ENCODE measurements around the gene MRPL44.

MRPL44 gene

DNA sequence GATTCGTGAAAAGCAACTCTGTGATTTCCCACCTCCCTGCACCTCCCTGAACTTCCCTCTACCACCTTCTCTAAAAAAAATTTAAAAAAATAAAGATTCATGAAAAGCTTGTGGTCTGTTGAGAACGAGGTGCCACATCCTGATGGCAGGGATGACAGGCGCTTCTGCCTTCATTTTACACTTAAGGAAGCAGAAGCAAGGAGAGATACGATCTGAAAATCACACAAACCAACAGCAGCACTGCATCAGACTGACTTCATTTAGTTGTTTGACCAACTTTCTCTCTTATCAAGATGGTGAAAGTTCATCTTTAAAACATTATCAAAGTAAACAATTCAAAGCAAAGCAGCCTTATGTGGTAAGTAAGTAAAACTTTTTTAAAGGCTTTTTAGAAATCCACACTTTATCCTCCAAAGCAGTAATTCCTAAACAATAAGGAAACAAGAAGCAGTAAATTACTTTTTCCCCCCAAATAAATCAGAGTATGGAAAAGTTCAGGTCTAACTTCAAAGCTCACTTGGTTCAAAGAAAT lies 27.6 kb upstream of the MRPL44 start:
- TF ChIP-seq, protein P1, sequence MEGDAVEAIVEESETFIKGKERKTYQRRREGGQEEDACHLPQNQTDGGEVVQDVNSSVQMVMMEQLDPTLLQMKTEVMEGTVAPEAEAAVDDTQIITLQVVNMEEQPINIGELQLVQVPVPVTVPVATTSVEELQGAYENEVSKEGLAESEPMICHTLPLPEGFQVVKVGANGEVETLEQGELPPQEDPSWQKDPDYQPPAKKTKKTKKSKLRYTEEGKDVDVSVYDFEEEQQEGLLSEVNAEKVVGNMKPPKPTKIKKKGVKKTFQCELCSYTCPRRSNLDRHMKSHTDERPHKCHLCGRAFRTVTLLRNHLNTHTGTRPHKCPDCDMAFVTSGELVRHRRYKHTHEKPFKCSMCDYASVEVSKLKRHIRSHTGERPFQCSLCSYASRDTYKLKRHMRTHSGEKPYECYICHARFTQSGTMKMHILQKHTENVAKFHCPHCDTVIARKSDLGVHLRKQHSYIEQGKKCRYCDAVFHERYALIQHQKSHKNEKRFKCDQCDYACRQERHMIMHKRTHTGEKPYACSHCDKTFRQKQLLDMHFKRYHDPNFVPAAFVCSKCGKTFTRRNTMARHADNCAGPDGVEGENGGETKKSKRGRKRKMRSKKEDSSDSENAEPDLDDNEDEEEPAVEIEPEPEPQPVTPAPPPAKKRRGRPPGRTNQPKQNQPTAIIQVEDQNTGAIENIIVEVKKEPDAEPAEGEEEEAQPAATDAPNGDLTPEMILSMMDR (IDR thresholded peaks at IDR 0.05; ENCODE audit: low read depth, low read length) = no peak
- H3K4me3 ChIP-seq (ENCODE audit: low read depth, low read length) = no peak overlapping the region

DNA sequence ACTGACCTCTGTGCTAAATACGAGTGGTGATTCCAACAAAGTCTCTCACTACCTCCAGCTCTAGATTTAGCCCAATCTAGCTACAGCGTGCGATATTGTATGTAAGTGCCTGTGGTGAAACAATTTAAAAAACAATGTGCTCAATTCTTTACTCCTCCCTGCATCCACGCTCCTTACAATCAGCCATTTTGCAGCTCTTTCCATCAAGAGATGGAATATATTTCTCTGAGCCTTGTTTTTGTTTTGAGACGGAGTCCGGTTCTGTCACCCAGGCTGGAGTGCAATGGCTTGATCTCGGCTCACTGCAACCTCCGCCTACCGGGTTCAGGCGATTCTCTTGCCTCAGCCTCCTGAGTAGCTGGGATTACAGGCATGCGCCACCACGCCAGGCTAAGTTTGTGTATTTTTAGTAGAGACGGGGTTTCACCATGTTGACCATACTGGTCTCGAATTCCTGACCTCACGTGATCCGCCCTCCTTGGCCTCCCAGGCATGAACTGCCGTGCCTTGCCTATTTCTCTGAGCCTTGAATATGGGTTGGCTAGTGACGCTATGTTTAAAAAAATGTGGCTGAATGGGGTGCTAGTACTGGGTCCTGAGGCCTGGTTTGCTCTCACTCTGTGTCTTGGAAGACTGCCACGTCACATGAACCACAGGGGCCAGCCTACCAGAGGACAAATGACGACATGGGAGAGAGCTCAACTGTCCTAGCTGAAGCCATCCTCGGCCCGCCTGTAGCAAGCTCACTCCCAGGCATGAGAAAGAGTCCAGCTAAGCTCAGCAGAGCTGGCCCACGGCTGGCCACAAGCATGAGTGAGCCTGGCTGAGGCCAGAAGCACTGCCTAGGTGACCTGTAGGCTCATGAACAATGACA lies 26.9 kb upstream of the MRPL44 start:
- TF ChIP-seq, protein P1 (IDR thresholded peaks at IDR 0.05; ENCODE audit: low read depth, low read length) = no peak
- H3K4me3 ChIP-seq (ENCODE audit: low read depth, low read length) = no peak overlapping the region

DNA sequence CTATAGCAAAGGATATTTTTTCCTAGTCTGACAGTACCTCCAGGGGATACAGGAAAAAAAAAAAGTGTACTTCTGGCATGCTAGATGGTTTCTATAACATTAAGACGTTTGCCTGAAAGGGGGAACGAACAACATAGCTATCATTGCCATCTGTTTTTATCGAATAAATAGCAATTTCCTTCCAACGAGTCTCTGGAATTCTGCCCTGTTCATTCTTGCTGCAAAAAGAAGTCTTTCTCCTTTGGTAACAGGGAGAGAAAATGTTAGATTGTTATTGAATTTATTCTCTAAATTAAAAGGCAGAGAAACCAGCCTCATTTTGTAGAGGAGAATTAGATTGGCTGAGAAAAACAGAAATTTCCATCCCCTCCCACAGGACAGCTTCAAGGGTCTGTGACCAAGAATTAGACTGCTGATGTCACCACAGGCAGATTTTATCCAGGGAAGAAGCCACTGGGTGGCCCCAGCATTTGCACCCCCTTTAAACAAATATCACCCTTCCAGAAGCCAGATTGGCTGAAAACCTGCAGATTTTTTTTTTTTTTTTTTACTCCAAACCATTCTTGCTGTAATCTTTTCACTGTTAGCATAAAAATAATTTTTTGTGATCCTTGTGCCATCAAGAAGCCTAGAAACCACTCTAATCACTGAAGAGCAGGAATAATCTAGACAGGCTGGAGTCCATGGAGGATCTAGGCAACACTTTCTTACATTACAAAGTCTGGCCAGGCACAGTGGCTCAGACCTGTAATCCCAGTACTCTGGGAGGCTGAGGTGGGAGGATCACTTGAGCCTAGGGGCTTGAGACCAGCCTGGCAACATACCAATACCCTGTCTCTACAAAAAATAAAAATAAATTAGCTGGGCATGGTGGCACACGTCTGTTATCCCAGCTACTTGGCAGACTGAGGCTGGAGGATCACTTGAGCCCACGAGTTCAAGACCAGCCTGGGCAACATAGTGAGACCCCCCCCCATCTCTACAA lies 24.2 kb upstream of the MRPL44 start:
- TF ChIP-seq, protein P1 (IDR thresholded peaks at IDR 0.05; ENCODE audit: low read depth, low read length) = no peak
- no peak overlapping the region for H3K4me3 ChIP-seq (ENCODE audit: low read depth, low read length)

DNA sequence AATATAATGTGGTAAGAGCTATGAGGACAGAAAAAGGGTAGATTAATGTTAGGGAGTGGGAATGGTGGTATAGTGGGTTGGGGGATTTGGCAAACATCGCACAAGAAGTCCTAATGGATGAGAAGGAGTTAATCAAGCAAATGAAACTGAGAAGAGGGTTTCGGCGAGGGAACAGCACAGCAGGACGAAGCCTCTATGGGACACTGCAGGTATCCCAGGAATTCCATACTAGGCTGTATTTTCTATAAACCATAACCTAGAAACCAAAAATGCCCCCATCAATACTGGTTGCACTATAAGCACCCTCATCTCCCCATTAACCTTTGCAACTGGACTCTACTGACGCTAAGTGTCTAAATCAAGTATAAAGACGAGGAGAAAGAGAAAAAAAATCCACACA lies 22.4 kb upstream of the MRPL44 start:
- TF ChIP-seq, protein P1 (IDR thresholded peaks at IDR 0.05; ENCODE audit: low read depth, low read length) = no peak
- H3K4me3 ChIP-seq (ENCODE audit: low read depth, low read length) = no peak overlapping the region

DNA sequence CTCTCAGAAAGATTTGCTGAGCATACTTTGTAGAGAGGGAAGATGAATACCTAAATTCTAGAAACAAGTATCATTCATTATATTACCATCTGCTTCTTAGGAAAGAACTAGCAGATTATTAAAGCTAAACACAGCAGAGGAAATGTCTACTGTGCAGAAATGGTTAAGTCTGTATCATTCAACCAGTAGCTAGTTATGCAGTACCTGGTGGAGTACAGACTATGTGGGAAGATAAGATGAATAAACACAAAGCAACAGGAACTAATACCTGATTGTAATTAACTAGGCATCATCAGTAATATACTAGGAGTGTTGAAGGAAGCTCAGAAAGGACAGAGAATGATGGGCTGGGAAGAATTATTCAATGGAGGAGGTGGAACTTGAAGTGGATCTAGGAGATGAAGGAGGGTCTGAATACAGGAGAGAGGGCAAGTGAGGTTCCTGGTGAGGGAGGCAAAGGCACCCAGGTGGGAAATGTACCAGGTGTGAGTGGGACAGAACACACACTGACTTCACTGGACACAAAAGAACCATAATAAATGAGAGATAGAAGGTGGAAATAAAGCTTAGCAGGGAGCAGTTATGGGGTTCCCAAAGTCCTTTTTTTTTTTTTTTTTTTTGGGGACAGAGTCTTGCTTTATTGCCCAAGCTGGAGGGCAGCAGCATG lies 21.7 kb upstream of the MRPL44 start:
- no peak overlapping the region for H3K4me3 ChIP-seq (ENCODE audit: low read depth, low read length)
- TF ChIP-seq, protein P1 (IDR thresholded peaks at IDR 0.05; ENCODE audit: low read depth, low read length) = no peak

DNA sequence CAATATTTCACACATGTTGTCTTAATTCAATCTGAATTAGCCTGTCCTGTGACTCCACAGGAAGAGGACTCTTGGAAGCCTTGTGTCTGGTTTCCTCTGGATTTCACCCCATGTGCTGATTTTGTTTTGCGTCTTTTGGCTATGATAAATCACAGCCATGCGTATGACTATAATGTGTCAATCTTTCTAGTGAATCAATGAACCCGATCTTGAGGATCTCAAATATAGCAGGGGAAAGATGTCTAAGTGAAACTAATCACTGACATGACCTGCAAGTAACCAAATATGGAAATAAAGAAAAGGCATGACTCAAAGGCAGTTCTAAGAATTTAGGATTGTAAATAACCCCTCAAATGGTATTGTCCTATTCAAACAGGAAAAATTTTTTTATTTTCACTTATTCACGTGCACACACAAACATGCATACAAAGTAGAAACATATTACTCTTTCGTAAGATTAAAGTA lies 20.4 kb upstream of the MRPL44 start:
- H3K4me3 ChIP-seq (ENCODE audit: low read depth, low read length) = no peak overlapping the region
- TF ChIP-seq, protein P1 (IDR thresholded peaks at IDR 0.05; ENCODE audit: low read depth, low read length) = no peak

Measured in WI38 (cell line).